NOMO-1 treated with dmso at 0.1 percent for 144 hours (cell line): ENCODE data around the gene SH3TC2.

Experiments
- DNase-seq: peaks from one replicate; lab custom pipeline; 2025; ENCODE audit not compliant: unreplicated experiment; lab: John Stamatoyannopoulos, UW

SH3TC2 gene

DNA sequence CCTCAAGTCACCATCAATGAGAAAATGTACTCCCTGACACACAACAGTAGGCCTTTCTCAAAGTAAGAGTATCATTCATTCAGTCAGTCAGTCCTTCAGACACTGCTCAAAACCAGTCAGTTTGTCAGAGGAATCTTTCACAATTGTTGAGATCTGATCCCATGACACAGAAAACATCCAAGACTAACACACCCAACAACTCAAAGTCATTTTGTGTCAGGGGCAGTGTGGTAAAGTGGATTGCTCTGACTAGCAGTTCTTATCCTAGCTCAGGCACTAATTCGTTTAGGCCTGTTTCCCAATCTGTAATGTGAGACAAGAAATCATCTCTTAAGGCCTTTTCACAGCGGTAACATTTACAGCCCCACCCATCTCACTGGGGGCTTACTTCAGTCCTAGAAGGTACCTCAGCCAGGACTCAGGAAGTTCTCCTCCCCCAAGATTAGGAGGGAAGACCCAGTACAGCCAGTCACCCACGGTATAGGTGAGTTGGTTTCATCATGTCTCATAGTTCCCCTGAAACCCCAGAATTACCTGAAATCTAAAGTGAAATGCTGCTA, 31.9 kb downstream of the SH3TC2 start:
- DNase-seq = no peak

DNA sequence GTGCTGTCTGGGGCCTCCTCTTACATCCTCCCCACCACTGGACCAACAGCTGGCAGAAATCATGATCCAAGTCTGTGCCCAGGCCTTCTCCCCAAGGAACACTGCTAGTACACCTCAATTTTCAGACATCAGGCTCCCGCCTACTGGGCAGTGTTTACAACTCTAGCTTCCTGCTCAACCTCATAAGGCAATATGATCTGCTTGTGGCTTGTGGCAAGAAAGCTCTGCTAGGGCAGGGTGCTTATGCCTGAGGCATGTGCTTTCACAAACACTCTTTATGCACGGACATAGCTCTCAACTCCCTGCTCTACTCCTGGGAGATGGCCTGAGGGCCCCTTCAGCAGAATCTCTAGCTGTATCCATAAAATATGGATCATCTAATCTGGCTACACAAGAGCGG, 32.5 kb downstream of the SH3TC2 start:
- DNase-seq = no peak

DNA sequence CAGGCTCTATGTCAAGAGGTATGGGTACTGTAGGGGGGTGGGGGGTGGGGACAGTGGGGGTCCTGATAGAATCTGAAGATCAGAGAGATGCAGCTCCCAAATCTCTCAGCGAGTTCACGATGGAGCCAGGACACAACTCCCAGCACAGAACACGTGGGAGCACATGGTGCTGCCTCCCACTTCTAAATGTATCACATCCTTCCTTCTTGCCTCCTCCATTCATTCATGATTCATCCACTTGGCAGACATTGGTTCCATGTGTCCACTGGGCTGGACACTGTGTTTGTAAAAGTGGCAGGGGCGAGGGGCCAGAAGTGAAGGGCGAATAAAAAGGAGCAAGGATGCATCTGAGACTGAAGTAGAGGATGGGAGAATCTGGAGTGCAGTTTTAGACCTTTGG, 33.9 kb downstream of the SH3TC2 start:
- DNase-seq = no peak

DNA sequence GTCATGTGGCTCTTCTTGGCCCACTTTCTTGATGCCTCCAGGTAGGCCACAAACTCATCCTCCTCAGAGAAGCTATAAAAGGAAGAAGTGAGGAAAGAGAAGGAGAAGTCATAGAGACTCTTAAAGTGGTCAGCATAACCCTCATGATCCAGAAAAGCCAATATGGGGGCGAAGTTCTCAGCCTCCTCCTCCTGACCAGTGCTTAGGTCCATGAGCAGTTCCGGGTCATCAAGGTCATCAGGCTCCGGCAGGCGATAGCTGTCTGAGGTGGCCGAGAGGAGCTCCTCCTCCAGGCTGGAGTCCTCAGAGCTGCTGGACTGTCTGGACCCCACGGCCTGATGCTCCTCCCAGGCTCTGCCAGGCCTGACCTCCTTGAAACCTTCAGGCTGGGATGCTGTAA, 34.7 kb downstream of the SH3TC2 start:
- no peak for DNase-seq

DNA sequence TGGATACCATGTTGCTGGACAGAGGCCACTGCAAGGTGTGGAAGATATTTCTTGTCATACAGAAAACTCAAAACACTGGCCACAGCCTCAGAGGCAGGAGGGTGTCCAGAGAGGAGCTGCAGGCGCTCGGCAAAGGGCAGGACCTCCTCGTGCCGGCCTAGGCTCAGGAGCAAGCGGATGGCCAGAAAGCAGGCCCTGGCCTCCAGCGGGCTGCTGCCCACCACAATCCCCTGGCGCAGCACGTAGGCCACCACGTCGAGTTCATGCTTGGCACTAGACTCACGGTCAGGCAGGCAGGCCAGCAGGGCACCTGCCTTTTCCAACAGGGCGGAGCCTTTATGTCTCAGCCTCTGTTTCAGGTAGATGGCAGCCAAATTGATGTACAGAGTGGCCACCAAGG, 35.2 kb downstream of the SH3TC2 start:
- no peak for DNase-seq

DNA sequence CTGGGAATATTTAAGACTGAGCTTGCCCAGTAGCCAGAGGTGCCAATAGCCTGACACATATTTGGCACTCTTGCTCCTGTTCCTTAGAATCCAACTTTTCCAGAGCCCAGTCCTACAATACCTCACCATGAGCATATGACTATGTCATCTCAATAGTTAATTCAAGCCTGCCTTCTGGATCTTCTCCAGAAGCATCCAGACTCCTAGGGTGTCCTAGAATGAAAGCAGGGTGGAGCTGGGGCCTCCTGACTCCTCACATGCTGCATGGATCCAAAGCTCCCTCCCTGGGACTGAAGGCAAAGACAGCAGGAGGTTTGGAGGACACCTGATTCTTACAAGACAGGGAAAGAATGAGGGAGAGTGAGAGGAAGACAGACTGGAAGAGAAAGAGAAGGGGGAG, 37.9 kb downstream of the SH3TC2 start:
- no peak for DNase-seq

DNA sequence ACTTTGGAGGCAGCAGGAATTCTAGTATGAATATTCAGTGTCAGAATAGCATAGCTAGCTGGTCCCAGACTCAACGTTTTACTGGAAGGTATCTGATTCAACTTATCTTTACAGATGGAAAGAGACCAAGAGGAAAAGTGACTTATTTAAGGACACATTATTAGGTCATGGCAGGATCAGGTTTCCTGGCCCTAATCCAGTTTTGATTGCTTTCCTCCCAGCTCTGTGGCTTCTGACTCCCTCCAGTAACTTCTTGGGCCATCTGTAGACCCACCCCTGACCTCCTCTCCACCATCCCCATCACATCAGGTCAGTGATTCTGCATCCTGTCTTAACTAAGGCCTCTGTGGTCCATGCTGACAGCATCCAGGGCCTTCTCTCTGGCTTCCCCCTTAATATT, 38.4 kb downstream of the SH3TC2 start:
- no peak for DNase-seq

DNA sequence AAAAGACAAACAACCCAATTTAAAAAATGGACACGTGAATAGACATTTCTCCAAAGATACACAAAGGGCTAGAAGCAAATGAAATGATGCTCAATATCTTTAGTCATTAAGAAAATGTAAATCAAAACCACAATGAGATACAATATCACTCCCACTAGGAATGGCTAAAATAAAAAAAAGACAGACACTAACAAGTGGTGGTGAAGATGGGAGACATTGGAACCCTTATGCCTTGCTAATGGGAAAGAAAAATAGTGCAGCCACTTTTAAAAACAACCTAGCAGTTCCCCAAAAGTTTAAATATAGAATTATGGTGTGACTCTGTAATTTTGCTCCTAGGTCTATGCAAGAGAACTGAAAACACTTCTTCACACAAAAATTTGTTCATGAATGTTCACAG, 40.7 kb downstream of the SH3TC2 start:
- DNase-seq = no peak

DNA sequence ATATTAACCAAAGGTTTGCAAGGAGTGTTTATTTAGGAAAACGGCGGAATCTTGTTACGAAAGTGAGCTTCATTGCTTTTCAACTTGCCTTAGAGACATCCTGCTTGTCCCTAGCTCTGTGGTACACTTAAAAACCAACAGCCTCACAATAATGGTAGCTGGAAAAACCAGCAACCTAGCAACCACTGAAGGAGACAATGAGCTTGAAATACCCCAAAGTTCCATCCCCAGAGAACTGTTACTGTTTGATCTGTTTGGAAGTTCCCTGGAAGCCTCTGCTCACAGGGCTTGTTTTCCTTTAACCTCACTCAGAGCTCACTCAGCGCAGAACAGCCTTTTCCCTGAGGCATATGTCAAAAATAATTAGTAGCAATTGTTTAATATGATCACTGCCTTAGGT, 43.2 kb downstream of the SH3TC2 start:
- no peak for DNase-seq

DNA sequence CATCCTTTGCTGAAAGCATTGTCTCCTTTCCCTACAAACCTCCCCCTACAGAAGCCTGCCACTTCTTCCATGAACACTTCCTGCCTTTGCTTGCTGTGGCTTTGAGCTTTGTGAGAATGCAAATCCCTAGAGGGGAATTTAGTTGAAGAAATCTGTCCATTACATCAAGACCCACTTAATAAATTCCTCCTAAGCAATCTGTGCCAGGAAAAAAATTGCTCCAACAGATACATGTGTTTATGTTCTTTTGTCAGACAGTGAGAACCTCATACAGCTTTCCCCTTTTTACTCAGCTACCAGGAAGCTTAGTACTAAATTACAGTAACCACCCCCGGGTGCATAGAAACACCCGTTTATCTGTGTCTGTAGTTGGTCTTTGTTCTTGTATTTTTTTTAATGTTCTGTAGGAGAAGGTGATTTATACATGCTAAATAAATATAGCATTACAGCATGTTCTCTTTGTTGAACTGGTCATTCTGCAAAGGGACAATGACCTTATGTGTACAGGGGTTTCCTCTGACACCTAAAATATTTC, 43.9 kb downstream of the SH3TC2 start:
- no peak for DNase-seq

DNA sequence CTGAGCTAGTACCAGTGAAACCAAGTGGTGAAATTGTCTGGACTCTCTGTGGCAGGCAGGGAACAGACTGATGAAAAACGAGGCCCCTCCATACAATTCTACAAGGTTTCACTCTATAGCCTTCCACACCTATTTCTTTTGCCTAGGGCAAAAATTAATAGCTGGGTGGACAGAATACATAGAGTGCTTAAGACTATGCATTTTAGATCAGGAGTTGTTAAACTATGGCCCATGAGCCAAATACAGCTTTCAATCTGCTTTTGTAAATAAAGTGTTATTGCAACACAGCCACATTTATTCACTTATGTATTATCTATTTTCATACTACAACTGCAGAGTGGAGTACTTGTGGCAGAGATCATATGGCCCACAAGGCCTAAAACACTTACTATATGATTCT, 45.2 kb downstream of the SH3TC2 start:
- no peak for DNase-seq

DNA sequence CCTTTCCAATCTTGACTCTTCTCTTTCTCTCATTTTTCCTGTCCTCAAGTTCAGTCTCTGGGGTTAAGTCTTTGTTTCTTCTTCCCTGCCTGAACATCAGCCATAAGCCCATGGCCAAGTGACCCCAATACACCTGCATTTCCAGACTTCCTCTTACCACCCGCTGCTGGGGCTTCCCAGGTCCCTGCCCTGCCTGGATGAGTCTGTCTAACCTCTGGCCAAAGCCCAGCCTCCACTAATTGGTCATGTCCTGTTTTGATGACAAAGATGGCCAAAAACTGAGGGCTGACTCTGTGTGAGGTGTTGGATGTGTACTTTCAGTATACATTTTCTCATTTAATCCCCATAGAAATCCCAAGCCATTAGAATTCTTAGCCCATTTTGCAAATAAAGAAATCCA, 47.3 kb downstream of the SH3TC2 start:
- no peak for DNase-seq

DNA sequence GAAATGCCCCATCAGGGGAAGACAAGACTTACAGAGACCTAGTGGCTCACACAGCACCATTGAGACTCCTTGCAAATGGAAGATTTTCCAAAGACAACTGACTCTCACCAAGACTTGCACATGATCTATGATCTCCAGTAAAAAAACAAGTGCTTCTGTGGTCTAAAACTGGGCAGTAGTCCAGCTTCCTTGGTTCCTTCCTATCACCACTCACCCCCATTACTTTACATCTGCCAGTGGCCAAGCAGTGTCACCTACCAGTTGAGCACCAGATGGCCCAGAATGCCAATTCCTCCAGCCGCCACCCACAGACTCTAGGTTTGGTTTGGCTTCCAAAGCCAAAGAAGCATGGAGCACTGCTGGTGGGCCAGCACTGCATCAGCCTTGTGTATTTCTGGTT, 47.7 kb downstream of the SH3TC2 start:
- DNase-seq = no peak

DNA sequence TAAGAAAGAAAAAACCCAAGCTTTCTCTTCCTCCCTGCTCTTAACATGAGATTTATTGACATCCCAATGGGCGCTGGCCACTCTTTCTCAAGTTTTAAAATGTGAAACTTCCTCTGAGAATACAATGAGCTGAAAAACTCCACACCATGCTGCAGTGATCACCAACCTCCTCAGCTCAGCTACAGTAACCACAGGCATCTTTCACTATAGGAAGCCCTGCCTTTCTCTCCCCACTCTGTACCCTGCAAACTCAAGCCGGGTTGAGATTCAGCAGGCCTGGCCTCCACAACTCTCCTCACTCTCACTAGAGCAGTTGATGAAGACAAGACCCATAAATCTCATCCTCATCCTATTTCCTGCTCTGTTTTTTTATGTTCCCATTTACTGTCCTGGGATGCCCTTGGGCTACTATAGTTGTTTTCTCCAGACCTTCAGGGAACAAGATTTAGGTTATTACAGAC, 48.3 kb downstream of the SH3TC2 start:
- no peak for DNase-seq

DNA sequence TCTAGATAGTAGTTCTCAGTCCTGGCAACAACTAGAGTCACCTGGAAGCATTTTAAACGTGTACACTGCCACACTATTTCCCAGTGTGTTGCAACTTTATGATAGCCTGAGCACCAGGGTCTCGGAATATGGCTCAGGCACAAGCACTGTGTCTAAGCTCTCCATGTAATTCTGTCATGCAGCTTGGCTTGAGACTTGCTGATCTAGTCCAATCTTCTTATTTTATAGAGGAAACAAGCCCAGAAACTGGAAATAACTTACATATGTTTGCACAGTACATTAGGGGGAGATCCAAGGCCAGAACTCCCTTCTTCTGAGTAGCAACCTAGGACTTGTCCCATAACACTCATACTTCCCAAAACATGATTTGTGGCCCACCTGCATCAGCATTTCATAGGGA, 49.1 kb downstream of the SH3TC2 start:
- no peak for DNase-seq

DNA sequence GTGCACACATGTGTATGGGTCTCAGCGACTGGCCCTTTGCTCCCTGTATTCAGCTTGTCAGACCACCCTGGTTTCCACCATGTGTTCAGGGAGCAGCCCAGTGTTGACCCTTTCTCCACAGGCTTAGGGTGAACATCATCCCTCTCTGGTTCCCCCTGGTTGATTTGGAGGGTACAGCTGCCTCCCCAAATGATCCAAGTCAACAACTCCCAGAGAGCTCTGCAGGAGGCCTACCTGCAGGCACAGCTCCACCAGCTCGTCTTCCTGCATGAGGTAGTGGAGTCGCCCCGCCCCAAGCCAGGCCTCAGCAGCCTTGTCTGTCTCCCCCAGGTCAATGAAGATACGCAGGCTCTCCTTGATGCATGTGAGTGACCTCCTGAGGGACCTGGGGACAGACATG, 50.5 kb downstream of the SH3TC2 start:
- no peak for DNase-seq

DNA sequence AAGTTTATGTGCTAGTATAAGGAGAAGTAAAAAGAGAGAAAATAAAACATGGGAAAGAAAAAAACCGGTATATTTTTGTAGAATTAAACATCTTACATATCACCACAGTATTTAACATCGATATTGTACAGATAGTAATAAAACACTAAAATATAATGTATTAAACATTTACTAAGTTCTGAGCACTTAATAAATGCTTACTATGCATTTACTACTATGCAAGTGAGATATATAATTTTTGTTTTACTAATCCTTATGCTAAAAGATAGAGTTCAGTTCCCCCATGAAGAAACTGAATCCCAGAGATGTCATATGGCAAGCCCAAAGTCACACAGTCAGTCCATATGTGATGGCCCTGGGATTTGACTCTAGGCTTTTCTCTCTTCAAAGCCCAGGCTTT, 51.1 kb downstream of the SH3TC2 start:
- no peak for DNase-seq

DNA sequence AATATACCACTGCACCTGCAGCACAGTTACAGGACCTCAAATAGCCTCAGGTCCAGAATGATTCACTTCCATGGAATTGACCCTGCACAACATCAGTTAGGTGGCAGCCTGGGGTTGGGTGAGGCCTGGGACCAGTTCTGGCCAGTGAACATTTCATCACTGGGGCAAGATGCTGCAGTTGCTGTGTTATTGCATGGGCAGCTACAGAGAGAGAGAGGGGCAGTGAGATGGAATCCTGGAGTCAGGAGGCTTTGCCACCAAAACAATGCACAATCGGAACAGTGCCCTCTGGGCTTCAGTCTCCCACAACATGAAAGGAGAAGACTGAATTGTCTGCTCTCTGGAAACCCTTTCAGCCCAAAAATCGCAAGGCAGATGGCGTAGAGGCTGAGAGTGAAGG, 51.8 kb downstream of the SH3TC2 start:
- DNase-seq = no peak

DNA sequence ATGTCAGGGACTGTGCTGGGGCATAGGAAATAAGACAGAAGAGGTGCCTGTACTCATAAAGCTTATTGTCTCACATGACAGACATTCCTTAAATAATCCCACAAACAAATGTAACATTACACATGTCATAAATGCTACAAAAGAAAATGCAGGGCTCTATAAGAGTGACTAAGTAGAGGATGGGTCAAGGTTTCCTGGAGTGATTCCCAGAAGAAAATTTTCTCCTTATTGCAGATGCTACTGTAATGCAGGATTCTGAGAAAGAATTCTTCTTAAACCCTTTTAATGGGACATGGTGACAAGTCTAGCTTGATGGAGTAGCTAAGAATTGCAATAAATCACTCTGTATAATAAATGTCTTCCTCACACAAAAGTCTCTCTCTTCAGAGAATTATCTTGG, 55.7 kb downstream of the SH3TC2 start:
- no peak for DNase-seq

DNA sequence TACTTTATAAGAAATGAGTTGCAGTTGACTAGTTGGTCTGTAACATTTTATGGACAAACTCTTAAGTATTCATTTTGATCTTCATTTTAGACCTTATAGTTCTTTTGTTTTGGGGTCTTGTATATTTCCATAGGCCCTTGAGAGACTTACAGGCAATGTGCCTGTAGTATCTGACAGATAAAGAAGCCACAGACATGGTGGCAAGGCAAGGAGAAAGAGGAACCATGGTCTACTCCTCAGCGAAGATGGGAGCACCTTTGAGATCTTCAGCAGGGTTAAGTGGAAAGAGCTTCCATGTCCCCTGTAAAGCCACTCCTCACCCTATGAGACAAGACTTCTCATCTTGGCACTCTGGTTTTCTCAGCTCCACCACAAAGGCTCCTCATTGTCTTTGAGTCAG, 56.4 kb downstream of the SH3TC2 start:
- DNase-seq = no peak

DNA sequence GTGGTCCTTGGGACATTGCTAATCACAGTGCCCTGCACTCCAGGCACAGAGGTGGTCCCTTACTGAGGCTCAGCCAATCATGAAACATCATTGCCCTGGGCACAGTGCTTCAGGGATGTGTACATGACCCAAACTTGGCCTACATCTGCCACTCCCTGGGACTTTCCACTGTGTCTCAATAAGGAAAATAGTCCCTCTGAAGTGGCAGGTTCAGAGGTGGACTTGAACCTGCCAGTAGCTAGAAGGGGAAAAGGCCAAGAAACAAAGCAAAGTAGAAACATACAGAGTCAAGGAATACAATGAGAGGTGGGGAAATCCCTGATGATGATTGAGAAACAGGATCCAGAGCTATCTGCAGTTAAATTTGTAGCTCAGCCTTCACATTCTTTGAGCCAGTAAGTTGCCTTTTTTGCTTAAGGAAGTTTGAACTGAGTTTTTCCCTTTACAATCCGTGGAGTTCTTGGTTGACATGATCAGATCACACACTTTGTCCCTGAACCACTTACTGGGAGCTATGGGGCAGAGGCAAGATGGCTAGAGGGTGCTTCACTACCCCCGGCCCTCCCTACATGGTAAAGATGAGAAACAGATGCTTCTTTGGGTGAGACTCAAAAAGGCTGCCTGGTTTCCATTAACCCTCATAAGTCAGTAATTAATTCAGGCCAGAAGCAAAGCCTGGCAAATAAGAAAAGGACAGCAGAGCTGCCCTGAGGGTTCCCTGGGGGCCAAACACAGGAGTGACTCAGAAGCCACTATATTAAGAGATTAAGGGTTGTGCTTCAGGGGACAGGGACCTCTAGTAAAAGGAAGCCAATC, 57.6 kb downstream of the SH3TC2 start:
- no peak for DNase-seq

DNA sequence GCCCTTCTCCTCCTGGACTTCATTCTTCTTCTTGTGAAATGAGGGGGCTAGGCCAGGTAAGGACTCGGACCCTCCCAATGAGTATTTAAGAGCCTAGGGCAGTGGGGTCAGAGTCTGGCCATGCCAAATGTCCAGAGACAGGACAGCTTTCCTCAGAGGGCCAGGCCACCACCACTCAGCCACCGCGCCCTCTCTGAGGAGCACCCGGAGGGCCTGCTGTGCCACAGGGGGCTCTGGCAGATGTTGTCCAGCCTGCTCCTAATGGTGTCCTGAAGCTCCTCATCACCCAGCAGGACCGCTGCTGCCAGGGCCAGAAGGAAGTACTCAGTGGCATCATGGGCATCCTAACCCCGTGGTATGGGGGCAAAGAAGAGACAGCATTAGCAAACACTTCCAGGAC, 58.3 kb downstream of the SH3TC2 start:
- no peak for DNase-seq
